ENCODE data around the gene TEX51. TPM values are rescaled to one million over a fixed set of nuclear protein-coding genes. Genes with fewer than 3 reads are reported as not detected.

Gene TEX51
- total RNA-seq, 1 donor from 2014 or later: not detected

GRCh38 chr2:126886211-126886915, 12.3 kb upstream of the TEX51 start:
- H3K4me3 ChIP-seq (ENCODE audit: low read depth, low read length): peak overlapping the region; percentile 60
- no peak for DNase-seq (ENCODE audit: low read depth)
- peak; percentile 73 for TF ChIP-seq CTCF (conservative IDR thresholded peaks at IDR 0.05; ENCODE audit: low read depth, low read length)

GRCh38 chr2:126886916-126887280, 11.8 kb upstream of the TEX51 start:
- DNase-seq (ENCODE audit: low read depth): no peak
- no peak for TF ChIP-seq CTCF (conservative IDR thresholded peaks at IDR 0.05; ENCODE audit: low read depth, low read length)
- H3K4me3 ChIP-seq (ENCODE audit: low read depth, low read length): peak overlapping the region; percentile 60

GRCh38 chr2:126887506-126887905, 11.2 kb upstream of the TEX51 start:
- no peak for DNase-seq (ENCODE audit: low read depth)
- TF ChIP-seq CTCF (conservative IDR thresholded peaks at IDR 0.05; ENCODE audit: low read depth, low read length): no peak
- H3K4me3 ChIP-seq (ENCODE audit: low read depth, low read length): no peak overlapping the region

GRCh38 chr2:126888046-126888445, 10.6 kb upstream of the TEX51 start:
- TF ChIP-seq CTCF (conservative IDR thresholded peaks at IDR 0.05; ENCODE audit: low read depth, low read length): no peak
- DNase-seq (ENCODE audit: low read depth): no peak
- H3K4me3 ChIP-seq (ENCODE audit: low read depth, low read length): no peak overlapping the region

- H3K4me3 ChIP-seq (ENCODE audit: low read depth, low read length): no peak overlapping the region
- TF ChIP-seq CTCF (conservative IDR thresholded peaks at IDR 0.05; ENCODE audit: low read depth, low read length): no peak
- no peak for DNase-seq (ENCODE audit: low read depth)
Observed at GRCh38 chr2:126889071-126889470, 9.6 kb upstream of the TEX51 start.

GRCh38 chr2:126889496-126890135, 9.1 kb upstream of the TEX51 start:
- no peak for DNase-seq (ENCODE audit: low read depth)
- no peak overlapping the region for H3K4me3 ChIP-seq (ENCODE audit: low read depth, low read length)
- no peak for TF ChIP-seq CTCF (conservative IDR thresholded peaks at IDR 0.05; ENCODE audit: low read depth, low read length)

GRCh38 chr2:126890136-126890510, 8.6 kb upstream of the TEX51 start:
- no peak for DNase-seq (ENCODE audit: low read depth)
- H3K4me3 ChIP-seq (ENCODE audit: low read depth, low read length): no peak overlapping the region
- no peak for TF ChIP-seq CTCF (conservative IDR thresholded peaks at IDR 0.05; ENCODE audit: low read depth, low read length)
